Left ventricle myocardium inferior (tissue), 1 donor: ENCODE measurements around the gene SETD3. TPM values are rescaled to one million over a fixed set of nuclear protein-coding genes. Genes with fewer than 3 reads are reported as not detected.

Experiments used
- DNase-seq: peaks from one replicate; pipeline ENCODE4 v3.0.0-alpha.2; 2020
- H3K27ac ChIP-seq: fragments of 200-600 bp; replicated peaks from 2 replicates; pipeline ENCODE4 v1.8.0; 2021
- H3K27me3 ChIP-seq: fragments of 200-600 bp; 2 replicates; pipeline ENCODE4 v1.8.0; 2021; ENCODE audit warnings: low read depth
- H3K36me3 ChIP-seq: fragments of 200-600 bp; 2 replicates; pipeline ENCODE4 v1.8.0; 2021
- H3K4me1 ChIP-seq: fragments of 200-600 bp; 2 replicates; pipeline ENCODE4 v1.8.0; 2021
- H3K4me3 ChIP-seq: fragments of 200-600 bp; 2 replicates; pipeline ENCODE4 v1.8.0; 2021; ENCODE audit warnings: mild to moderate bottlenecking, moderate library complexity
- H3K9me3 ChIP-seq: fragments of 200-600 bp; replicated peaks from 2 replicates; pipeline ENCODE4 v1.8.0; 2021
- CTCF ChIP-seq: fragments of 200-600 bp; IDR thresholded peaks from 2 replicates; pipeline ENCODE4 v1.8.0; 2021; ENCODE audit warnings: antibody characterized with exemption, mild to moderate bottlenecking, borderline replicate concordance
- intact Hi-C: fragments of 100-400 bp; cut with micrococcal nuclease; formaldehyde crosslinking; loops from one replicate; pipeline ENCODE4 v1.11.0; 2022
- total RNA-seq: library from RNA; stranded (reverse); fragmentation: NEBNext Ultra II Directional; extraction: Animal tissue kit (Norgen Biotek cat#: 25700); gene quantifications from one replicate; pipeline ENCODE4 v1.2.1, GENCODE V29; 2021
- donor health status: DM: no; HTN: yes; CAD: no; lungs with severe emphysema.

The SETD3 gene
- total RNA-seq, 1 donor from 2014 or later = 101 TPM

- Histone ChIP-seq H3K36me3 (peaks cover 94% of the 10 kb centered on the region), H3K9me3 (no peaks in the 10 kb centered on the region), H3K27ac (no peak overlapping the region), H3K27me3 (no peaks in the 10 kb centered on the region), H3K4me1 (peaks cover 20% of the 10 kb centered on the region), H3K4me3 (no peak overlapping the region)
- intact Hi-C loops = no loop called here
- no peak for TF ChIP-seq CTCF
- DNase-seq = no peak
Observed at GRCh38 chr14:99451234-99451633, 29.4 kb downstream of the SETD3 start.

GRCh38 chr14:99450266-99450665, 30.4 kb downstream of the SETD3 start:
- intact Hi-C loops = no loop called here
- TF ChIP-seq CTCF = no peak
- H3K27ac ChIP-seq = no peak overlapping the region

GRCh38 chr14:99447739-99448138, 32.9 kb downstream of the SETD3 start:
- no peak overlapping the region for H3K27ac ChIP-seq
- TF ChIP-seq CTCF = no peak
- no peaks in the 10 kb centered on the region for H3K27me3 ChIP-seq
- H3K36me3 ChIP-seq = peaks cover 74% of the 10 kb centered on the region
- DNase-seq = no peak
- H3K4me1 ChIP-seq = peaks cover 20% of the 10 kb centered on the region
- H3K4me3 ChIP-seq = no peak overlapping the region
- intact Hi-C loops = no loop called here
- H3K9me3 ChIP-seq = no peaks in the 10 kb centered on the region

More at GRCh38 chr14:99450266-99450665, 30.4 kb downstream of the SETD3 start:
- Histone ChIP-seq H3K4me3 (no peak overlapping the region), H3K9me3 (no peaks in the 10 kb centered on the region), H3K36me3 (peaks cover 94% of the 10 kb centered on the region), H3K4me1 (peaks cover 20% of the 10 kb centered on the region), H3K27me3 (no peaks in the 10 kb centered on the region)
- DNase-seq = no peak

GRCh38 chr14:99445931-99446330, 34.7 kb downstream of the SETD3 start:
- H3K4me3 ChIP-seq = no peak overlapping the region
- intact Hi-C loops = no loop called here

GRCh38 chr14:99441918-99442317, 38.7 kb downstream of the SETD3 start:
- TF ChIP-seq CTCF = no peak
- no peak overlapping the region for H3K4me3 ChIP-seq
- no peaks in the 10 kb centered on the region for H3K4me1 ChIP-seq
- H3K36me3 ChIP-seq = peaks cover 45% of the 10 kb centered on the region
- H3K27ac ChIP-seq = no peak overlapping the region
- no peaks in the 10 kb centered on the region for H3K27me3 ChIP-seq
- intact Hi-C loops = no loop called here
- H3K9me3 ChIP-seq = no peaks in the 10 kb centered on the region
- no peak for DNase-seq

More at GRCh38 chr14:99445931-99446330, 34.7 kb downstream of the SETD3 start:
- H3K27ac ChIP-seq = no peak overlapping the region
- peaks cover 59% of the 10 kb centered on the region for H3K36me3 ChIP-seq
- TF ChIP-seq CTCF = no peak
- H3K27me3 ChIP-seq = no peaks in the 10 kb centered on the region
- peaks cover 16% of the 10 kb centered on the region for H3K4me1 ChIP-seq
- no peaks in the 10 kb centered on the region for H3K9me3 ChIP-seq
- DNase-seq = no peak
